Measurements from ENCODE around the gene ZBTB16. TPM values are rescaled to one million over a fixed set of nuclear protein-coding genes. Genes with fewer than 3 reads are reported as not detected.

ZBTB16 gene
- total and polyA plus RNA-seq, 2 donors (not counting 3 experiments of a cell fraction or from before 2014, with no cell fraction given), result 9.8 to 20.3 TPM

GRCh38 chr11:114026355-114026754, 33.2 kb upstream of the ZBTB16 start:
- peak in 1 of 2 donors; percentile 8 for TF ChIP-seq CTCF (IDR thresholded peaks at IDR 0.05; ENCODE audit: extremely low read depth in 1 of 2, insufficient read depth in 1 of 2, low read depth in 1 of 2, low read length in 2 of 2)
- TF ChIP-seq GATA2 (IDR thresholded peaks at IDR 0.05; ENCODE audit: insufficient read depth, insufficient read length, low read depth, low read length), result no peak
- Histone ChIP-seq H3K4me1 (ENCODE audit: control insufficient read depth, extremely low read depth, insufficient read depth, low read length) (no peaks in the 10 kb centered on the region), H4K20me1 (replicated peaks; ENCODE audit: control insufficient read depth, extremely low read depth, insufficient read depth, low read length) (no peaks in the 10 kb centered on the region), H3K36me3 (ENCODE audit: control insufficient read depth in 2 of 2, extremely low read depth in 1 of 2, insufficient read depth in 2 of 2, low read length in 2 of 2) (no peaks in the 10 kb centered on the region), H3K79me2 (ENCODE audit: control insufficient read depth, insufficient read depth, low read length) (no peaks in the 10 kb centered on the region), H3K4me3 (replicated peaks in 1 of 3; ENCODE audit: insufficient read depth in 1 of 3, low read depth in 1 of 3, low read length in 3 of 3) (no peak overlapping the region), H3K9me1 (replicated peaks; ENCODE audit: control insufficient read depth, extremely low read depth, insufficient read depth, low read length) (no peaks in the 10 kb centered on the region), H3K27ac (ENCODE audit: insufficient read depth, low read depth, low read length) (no peak overlapping the region), H2AFZ (ENCODE audit: low read depth, low read length) (no peak overlapping the region), H3K9ac (replicated peaks; ENCODE audit: extremely low read depth, insufficient read depth, low read length) (no peak overlapping the region), H3K4me2 (ENCODE audit: insufficient read depth, low read length) (no peak overlapping the region), H3K9me3 (replicated peaks; ENCODE audit: control insufficient read depth, insufficient read depth, low read length) (no peaks in the 10 kb centered on the region), H3K27me3 (ENCODE audit: control insufficient read depth in 2 of 2, insufficient read depth in 2 of 2, low read length in 2 of 2) (peaks cover 17 to 22% of the 10 kb centered on the region in 2 experiments)
- no TSS peak for BruUV-seq (replicated peaks)
- dilution Hi-C loops (cut with MboI; ENCODE audit: extremely low pct_ligation_motif_present, low sequenced_read_pairs) (loop anchor here (25.0 kb wide), 1 partner anchor 236 kb away; no protein-coding TSS in a partner anchor), intact Hi-C loops (cut with micrococcal nuclease) (loop anchor here (1.0 kb wide), 1 partner anchor 235 kb away; no protein-coding TSS in a partner anchor)
- DNase-seq (ENCODE audit: low read depth, low spot score) (no peak), FAIRE-seq (peak; percentile 48)
- ChIA-PET POLR2A (interaction anchor here (1.0 kb wide), 1 partner anchor 235 kb away, joined by 3 read pairs; no protein-coding TSS in a partner anchor), CTCF (interaction anchor here (0.6 to 9.2 kb wide), 9 partner anchors 10 to 234 kb away, joined by 3 to 244 read pairs (median 6); no protein-coding TSS in a partner anchor)

- Histone ChIP-seq H3K9me3 (replicated peaks; ENCODE audit: control insufficient read depth, insufficient read depth, low read length) (no peaks in the 10 kb centered on the region), H3K4me1 (ENCODE audit: control insufficient read depth, extremely low read depth, insufficient read depth, low read length) (no peaks in the 10 kb centered on the region), H3K27me3 (ENCODE audit: control insufficient read depth in 2 of 2, insufficient read depth in 2 of 2, low read length in 2 of 2) (peaks cover 17 to 22% of the 10 kb centered on the region in 2 experiments), H3K4me2 (ENCODE audit: insufficient read depth, low read length) (no peak overlapping the region), H3K9ac (replicated peaks; ENCODE audit: extremely low read depth, insufficient read depth, low read length) (no peak overlapping the region), H3K36me3 (ENCODE audit: control insufficient read depth in 2 of 2, extremely low read depth in 1 of 2, insufficient read depth in 2 of 2, low read length in 2 of 2) (no peaks in the 10 kb centered on the region), H3K4me3 (replicated peaks in 1 of 3; ENCODE audit: insufficient read depth in 1 of 3, low read depth in 1 of 3, low read length in 3 of 3) (no peak overlapping the region), H3K27ac (ENCODE audit: insufficient read depth, low read depth, low read length) (no peak overlapping the region), H3K79me2 (ENCODE audit: control insufficient read depth, insufficient read depth, low read length) (no peaks in the 10 kb centered on the region), H3K9me1 (replicated peaks; ENCODE audit: control insufficient read depth, extremely low read depth, insufficient read depth, low read length) (no peaks in the 10 kb centered on the region), H4K20me1 (replicated peaks; ENCODE audit: control insufficient read depth, extremely low read depth, insufficient read depth, low read length) (no peaks in the 10 kb centered on the region), H2AFZ (ENCODE audit: low read depth, low read length) (no peak overlapping the region)
- dilution Hi-C loops (cut with MboI; ENCODE audit: extremely low pct_ligation_motif_present, low sequenced_read_pairs) (loop anchor here (25.0 kb wide), 1 partner anchor 235 kb away; no protein-coding TSS in a partner anchor), intact Hi-C loops (cut with micrococcal nuclease) (no loop called here)
- no peak for TF ChIP-seq MAX (IDR thresholded peaks at IDR 0.05; ENCODE audit: insufficient read depth, insufficient read length)
- no peak for TF ChIP-seq GATA2 (IDR thresholded peaks at IDR 0.05; ENCODE audit: insufficient read depth, insufficient read length, low read depth, low read length)
- TF ChIP-seq POLR2AphosphoS5 (IDR thresholded peaks at IDR 0.05; ENCODE audit: insufficient read depth, low read depth, low read length), result no peak
- no peak for TF ChIP-seq CTCF (IDR thresholded peaks at IDR 0.05; ENCODE audit: extremely low read depth in 1 of 2, insufficient read depth in 1 of 2, low read depth in 1 of 2, low read length in 2 of 2)
- no peak for TF ChIP-seq MYC (IDR thresholded peaks at IDR 0.05; ENCODE audit: low read depth, low read length)
- TF ChIP-seq EZH2 (IDR thresholded peaks at IDR 0.05; ENCODE audit: borderline replicate concordance, low read depth, low read length, severe bottlenecking), result no peak
- no peak for TF ChIP-seq FOS (IDR thresholded peaks at IDR 0.05; ENCODE audit: borderline replicate concordance, insufficient read depth, low read length)
- TF ChIP-seq JUN (IDR thresholded peaks at IDR 0.05; ENCODE audit: borderline replicate concordance, insufficient read depth, insufficient read length, low read depth), result no peak
- no peak for TF ChIP-seq POLR2A (IDR thresholded peaks at IDR 0.05; ENCODE audit: low read depth, low read length)
- FAIRE-seq (no peak), DNase-seq (ENCODE audit: low read depth, low spot score) (no peak)
- POLR2A ChIA-PET, result no interaction called here
- no TSS peak for BruUV-seq (replicated peaks)
- CTCF ChIA-PET, result interaction anchor here (0.9 to 9.2 kb wide), 23 partner anchors 9 to 241 kb away, joined by 3 to 244 read pairs (median 5); no protein-coding TSS in a partner anchor
Measured at GRCh38 chr11:114027391-114027790, 32.1 kb upstream of the ZBTB16 start.

All from endothelial cell of umbilical vein (primary cell).